OCI-LY1 (cell line): Measurements from ENCODE around the gene MIER1.

Experiments used
- CTCF ChIP-seq: fragments of 200-600 bp; sonication (generic), shearing (Covaris generic); IDR thresholded peaks from 2 replicates; pipeline ENCODE4 v1.5.1; 2017; ENCODE audit warnings: mild to moderate bottlenecking, antibody characterized with exemption, low read length, moderate library complexity, mixed read lengths
- EZH2 ChIP-seq: fragments of 200-600 bp; sonication (generic), shearing (Covaris generic); IDR thresholded peaks from 2 replicates; pipeline ENCODE4 v1.8.0; 2017; ENCODE audit warnings: borderline replicate concordance, mixed run types, mild to moderate bottlenecking, antibody characterized with exemption, low read length, moderate library complexity, mixed read lengths

GRCh38 chr1:66947267-66947666 is 22.5 kb downstream of the MIER1 start:
- no peak for TF ChIP-seq CTCF
- no peak for TF ChIP-seq EZH2
